Camera-type eye (tissue), 1 donor: ENCODE results near the gene SLC51B. TPM values are rescaled to one million over a fixed set of nuclear protein-coding genes. Genes with fewer than 3 reads are reported as not detected.

Source experiments
- total RNA-seq: library from RNA; depleted of rRNA; stranded (reverse); fragments of >200 nt; gene quantifications from one replicate; pipeline ENCODE4 v1.2.3, GENCODE V29; 2014

Gene SLC51B
- total RNA-seq = 0.60 TPM

DNA sequence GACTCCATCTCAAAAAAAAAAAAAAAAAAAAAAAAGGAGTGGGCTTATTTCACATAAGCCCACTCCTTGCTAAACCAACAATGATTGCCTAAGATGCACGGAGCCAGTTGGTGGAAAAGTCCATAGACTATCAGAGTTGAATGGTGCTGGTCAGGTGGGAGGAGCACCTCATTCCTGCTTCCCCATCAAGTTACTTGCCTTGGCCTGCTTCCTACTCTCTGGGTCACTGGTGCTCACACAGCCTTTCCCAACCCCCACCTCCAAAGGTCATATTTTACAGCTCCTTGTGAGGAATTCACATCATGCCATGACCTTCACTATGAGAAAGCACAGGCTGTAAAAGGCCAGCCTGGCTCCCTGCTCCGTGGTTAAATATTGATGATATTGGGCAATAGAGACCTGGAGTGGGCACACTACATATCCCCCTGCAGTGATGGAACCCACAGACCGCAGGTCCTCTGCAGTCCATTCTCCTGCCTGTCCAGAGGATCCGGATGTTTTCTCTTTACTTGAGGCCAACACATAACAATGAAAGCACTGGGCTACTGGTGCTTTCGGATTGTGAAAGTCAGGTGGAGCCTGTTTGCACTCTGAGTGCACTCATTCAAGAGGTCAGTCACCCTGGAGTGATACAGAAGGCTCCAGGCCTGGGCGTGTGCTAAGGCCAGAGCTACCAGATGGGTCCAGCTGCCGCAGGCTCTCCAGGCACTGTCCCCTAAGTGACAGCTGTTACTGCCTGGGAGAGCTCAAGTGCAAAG, at the start of gene SLC51B:
TSS of gene SLC51B (plus strand) at position 664 of the 758 bp plus-strand sequence. CDS start 4,618 bp downstream, outside the sequence.

DNA sequence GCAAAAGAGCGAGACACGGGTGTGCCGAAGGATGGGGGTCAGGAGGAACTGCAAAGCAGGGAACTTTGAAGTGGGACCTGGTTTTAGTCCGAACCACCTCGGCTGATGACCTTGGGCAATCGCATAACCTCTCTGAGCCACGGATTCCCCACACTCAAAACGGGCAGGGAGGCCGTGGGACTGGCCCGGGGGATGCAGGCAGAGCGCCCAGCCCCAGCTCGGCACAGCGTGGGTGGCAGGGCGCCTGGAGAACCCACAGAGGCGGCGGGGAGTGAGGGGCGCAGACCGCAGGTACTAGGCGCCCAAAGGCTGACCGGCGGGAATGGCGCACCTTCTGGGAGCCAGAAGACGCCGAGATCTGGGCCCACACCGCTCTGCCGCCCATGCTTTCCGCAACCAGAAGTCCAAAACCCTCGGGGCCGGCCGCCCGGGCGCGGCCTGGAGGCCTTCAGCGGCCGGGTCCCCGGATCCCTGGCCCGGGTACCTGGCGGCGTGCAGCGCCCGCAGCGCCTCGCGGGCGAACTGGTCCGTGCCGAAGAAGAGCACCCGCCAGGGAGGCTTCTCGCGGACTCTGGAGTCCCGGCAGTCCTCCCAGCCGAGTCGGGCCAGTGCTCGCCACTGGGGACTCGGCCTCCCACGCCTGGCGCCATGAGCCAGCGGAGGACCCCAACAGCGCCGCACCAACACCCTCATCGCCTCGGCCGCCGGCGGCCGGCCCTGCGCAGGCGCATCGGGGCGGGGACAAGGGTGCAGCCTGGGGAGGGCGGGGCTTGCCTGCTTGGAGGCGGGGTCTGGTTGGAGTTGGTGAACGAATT, 16.1 kb upstream of the SLC51B start, which contains the start of gene MTFMT:
TSS of gene MTFMT (minus strand) at position 719 of the 815 bp plus-strand sequence. CDS start at position 693, 26 bp downstream.

DNA sequence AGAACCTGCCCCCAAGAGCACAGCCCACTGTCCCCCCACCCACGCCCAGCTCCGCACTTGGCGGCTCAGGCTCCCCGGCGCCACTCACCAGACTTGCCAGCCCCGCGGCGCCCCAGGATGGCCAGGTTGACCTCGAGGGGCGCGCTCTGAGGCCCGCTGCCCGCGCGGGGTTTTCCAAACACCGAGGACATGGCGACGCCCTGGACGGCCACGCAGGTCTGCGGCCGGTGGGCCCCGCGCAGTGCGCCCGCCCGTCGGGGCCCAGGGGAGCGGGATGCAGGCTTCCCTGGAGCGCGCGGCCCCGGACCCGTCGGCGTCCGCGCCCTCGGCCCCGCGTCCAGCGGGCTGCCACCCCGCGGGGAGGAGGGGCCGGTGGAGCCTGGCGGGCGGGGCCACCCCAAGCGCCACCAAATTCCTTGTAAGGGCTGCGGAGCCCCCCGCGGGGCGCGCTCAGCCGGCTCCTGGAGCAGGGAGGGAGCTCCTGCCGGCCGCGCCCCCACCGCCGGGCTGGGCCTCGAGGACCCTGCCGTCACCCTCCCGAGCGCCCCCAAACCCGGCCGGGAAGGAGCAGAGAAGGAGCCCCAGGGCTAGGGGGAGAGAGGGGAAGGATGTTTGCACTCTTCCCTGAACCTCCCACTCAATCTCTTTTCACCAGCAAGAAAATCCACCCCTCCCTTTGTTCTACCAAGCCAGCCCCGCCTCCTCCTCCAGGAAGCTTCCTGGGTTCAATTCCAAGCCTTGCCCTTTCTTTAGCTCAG, 22.6 kb downstream of the SLC51B start, which contains the start of gene RASL12:
TSS of gene RASL12 (minus strand) at position 347 of the 758 bp plus-strand sequence. CDS start at position 191, 156 bp downstream.

DNA sequence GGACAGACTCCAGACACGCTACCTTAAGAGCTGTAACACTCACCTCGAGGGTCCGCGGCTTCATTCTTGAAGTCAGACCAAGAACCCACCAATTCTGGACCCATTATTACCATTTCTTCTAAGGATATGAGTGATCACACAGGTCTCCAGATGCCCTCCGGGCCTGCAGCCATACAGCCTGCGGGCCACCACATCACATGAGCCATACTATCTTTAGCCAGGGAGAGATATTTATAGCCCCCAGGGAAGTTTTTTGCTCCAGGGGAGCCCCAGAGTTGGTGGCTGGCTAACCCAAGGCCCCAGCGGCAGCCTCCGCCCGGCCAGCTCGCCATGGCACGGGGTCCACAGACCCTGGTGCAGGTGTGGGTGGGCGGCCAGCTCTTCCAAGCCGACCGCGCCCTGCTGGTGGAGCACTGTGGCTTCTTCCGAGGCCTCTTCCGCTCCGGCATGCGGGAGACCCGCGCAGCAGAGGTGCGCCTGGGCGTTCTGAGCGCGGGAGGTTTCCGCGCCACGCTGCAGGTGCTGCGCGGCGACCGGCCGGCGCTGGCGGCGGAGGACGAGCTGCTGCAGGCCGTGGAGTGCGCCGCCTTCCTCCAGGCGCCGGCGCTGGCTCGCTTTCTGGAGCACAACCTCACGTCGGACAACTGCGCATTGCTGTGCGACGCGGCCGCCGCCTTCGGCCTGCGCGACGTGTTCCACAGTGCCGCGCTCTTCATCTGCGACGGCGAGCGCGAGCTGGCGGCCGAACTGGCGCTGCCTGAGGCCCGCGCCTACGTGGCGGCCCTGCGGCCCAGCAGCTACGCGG, 31.5 kb downstream of the SLC51B start, which contains the start of gene KBTBD13:
TSS of gene KBTBD13 (plus strand) at position 261 of the 805 bp plus-strand sequence. CDS start at position 331, 70 bp downstream.

Other genes starting within 250 kb of the SLC51B start
- 5.7 TPM for gene PIF1, start 219.7 kb upstream of the SLC51B start, total RNA-seq
- gene PLEKHO2, start 203.5 kb upstream of the SLC51B start, total RNA-seq = 34.1 TPM
- gene ANKDD1A, start 133.5 kb upstream of the SLC51B start, total RNA-seq = 10.4 TPM
- 77.7 TPM for gene SPG21, start 55.5 kb upstream of the SLC51B start, total RNA-seq
- gene MTFMT, start 15.7 kb upstream of the SLC51B start, total RNA-seq = 23.9 TPM
- 18.6 TPM for gene RASL12, start 22.6 kb downstream of the SLC51B start, total RNA-seq
- not detected for gene KBTBD13, start 31.4 kb downstream of the SLC51B start, total RNA-seq
- gene UBAP1L, start 69.8 kb downstream of the SLC51B start, total RNA-seq = 22.0 TPM
- 27.2 TPM for gene PDCD7, start 88.4 kb downstream of the SLC51B start, total RNA-seq
- 100 TPM for gene CLPX, start 140.0 kb downstream of the SLC51B start, total RNA-seq
- gene CILP, start 166.1 kb downstream of the SLC51B start, total RNA-seq = 9.2 TPM
- 12.1 TPM for gene PARP16, start 241.5 kb downstream of the SLC51B start, total RNA-seq